Measurements from ENCODE around the gene SIGLEC10. TPM values are rescaled to one million over a fixed set of nuclear protein-coding genes. Genes with fewer than 3 reads are reported as not detected.
"Not testable (repeated sequence)": the region's sequence is repeated elsewhere in the genome, so short reads cannot be mapped to it uniquely, and the experiment has no call there.

The SIGLEC10 gene
- total RNA-seq = 0.38 TPM
- long read RNA-seq = 0 reads

GRCh38 chr19:51417107-51417809 lies at the start of gene SIGLEC10:
SIGLEC10 (minus strand) TSS chr19:51417642; CDS start chr19:51417581, 61 bp downstream.
- H3K27ac ChIP-seq (replicated peaks) = no peak within 1 kb of the TSS
- no peak for TF ChIP-seq CTCF (IDR thresholded peaks at IDR 0.05; ENCODE audit: borderline replicate concordance)
- no peaks in the 10 kb centered on the region for H3K36me3 ChIP-seq
- peaks cover 89% of the 10 kb centered on the region for H3K27me3 ChIP-seq (ENCODE audit: low read depth)
- no peaks in the 10 kb centered on the region for H3K9me3 ChIP-seq (replicated peaks)
- DNase-seq = peak; percentile 44
- intact Hi-C loops (cut with micrococcal nuclease) = no loop called here
- no peaks in the 10 kb centered on the region for H3K4me1 ChIP-seq
- H3K4me3 ChIP-seq = no peak within 1 kb of the TSS

GRCh38 chr19:51466723-51467122 lies 49.3 kb upstream of the SIGLEC10 start:
- peaks cover 65% of the 10 kb centered on the region for H3K27me3 ChIP-seq (ENCODE audit: low read depth)
- H3K27ac ChIP-seq (replicated peaks) = no peak overlapping the region
- intact Hi-C loops (cut with micrococcal nuclease) = no loop called here
- no peaks in the 10 kb centered on the region for H3K36me3 ChIP-seq
- TF ChIP-seq CTCF (IDR thresholded peaks at IDR 0.05; ENCODE audit: borderline replicate concordance) = no peak
- no peak overlapping the region for H3K4me3 ChIP-seq
- no peaks in the 10 kb centered on the region for H3K4me1 ChIP-seq
- no peaks in the 10 kb centered on the region for H3K9me3 ChIP-seq (replicated peaks)
- DNase-seq = no peak

- DNase-seq; H3K4me3 ChIP-seq; intact Hi-C loops (cut with micrococcal nuclease); H3K27ac ChIP-seq (replicated peaks); H3K36me3 ChIP-seq; H3K9me3 ChIP-seq (replicated peaks); H3K4me1 ChIP-seq: not testable (repeated sequence)
- H3K27me3 ChIP-seq (ENCODE audit: low read depth) = peaks cover 76% of the 10 kb centered on the region
These were observed 46.6 kb upstream of the SIGLEC10 start for GRCh38 chr19:51463976-51464581.

GRCh38 chr19:51462681-51463080 lies 45.2 kb upstream of the SIGLEC10 start:
- no peaks in the 10 kb centered on the region for H3K4me1 ChIP-seq
- no peaks in the 10 kb centered on the region for H3K36me3 ChIP-seq
- intact Hi-C loops (cut with micrococcal nuclease) = no loop called here
- peaks cover 78% of the 10 kb centered on the region for H3K27me3 ChIP-seq (ENCODE audit: low read depth)
- H3K27ac ChIP-seq (replicated peaks) = no peak overlapping the region
- H3K4me3 ChIP-seq = no peak overlapping the region
- no peak for TF ChIP-seq CTCF (IDR thresholded peaks at IDR 0.05; ENCODE audit: borderline replicate concordance)
- no peak for DNase-seq
- no peaks in the 10 kb centered on the region for H3K9me3 ChIP-seq (replicated peaks)

- H3K36me3 ChIP-seq = no peaks in the 10 kb centered on the region
- no peaks in the 10 kb centered on the region for H3K4me1 ChIP-seq
- DNase-seq = no peak
- H3K9me3 ChIP-seq (replicated peaks) = no peaks in the 10 kb centered on the region
- H3K27me3 ChIP-seq (ENCODE audit: low read depth) = peaks cover 81% of the 10 kb centered on the region
- no peak overlapping the region for H3K4me3 ChIP-seq
- H3K27ac ChIP-seq (replicated peaks) = no peak overlapping the region
- TF ChIP-seq CTCF (IDR thresholded peaks at IDR 0.05; ENCODE audit: borderline replicate concordance) = no peak
- intact Hi-C loops (cut with micrococcal nuclease) = no loop called here
These were observed 44.8 kb upstream of the SIGLEC10 start for GRCh38 chr19:51462276-51462675.

- no peak for TF ChIP-seq CTCF (IDR thresholded peaks at IDR 0.05; ENCODE audit: borderline replicate concordance)
- intact Hi-C loops (cut with micrococcal nuclease) = no loop called here
- no peak for DNase-seq
- no peaks in the 10 kb centered on the region for H3K36me3 ChIP-seq
- no peak overlapping the region for H3K27ac ChIP-seq (replicated peaks)
- no peaks in the 10 kb centered on the region for H3K9me3 ChIP-seq (replicated peaks)
- H3K4me1 ChIP-seq = no peaks in the 10 kb centered on the region
- peaks cover 87% of the 10 kb centered on the region for H3K27me3 ChIP-seq (ENCODE audit: low read depth)
- H3K4me3 ChIP-seq = no peak overlapping the region
These were observed 44.3 kb upstream of the SIGLEC10 start for GRCh38 chr19:51461723-51462161.

All from left ventricle myocardium inferior (tissue), 1 donor.